GM21528 (cell line): ENCODE measurements around the gene CKLF.
"Not testable (repeated sequence)": the region's sequence is repeated elsewhere in the genome, so short reads cannot be mapped to it uniquely, and the experiment has no call there.

ENCODE experiments used
- ATAC-seq: cut with Tn5 transposase; IDR thresholded peaks from one replicate; pipeline ENCODE4 v1.9.1; 2021; ENCODE audit warnings: mild to moderate bottlenecking, moderate library complexity; ENCODE audit not compliant: unreplicated experiment, low FRiP score

The CKLF gene, protein sequence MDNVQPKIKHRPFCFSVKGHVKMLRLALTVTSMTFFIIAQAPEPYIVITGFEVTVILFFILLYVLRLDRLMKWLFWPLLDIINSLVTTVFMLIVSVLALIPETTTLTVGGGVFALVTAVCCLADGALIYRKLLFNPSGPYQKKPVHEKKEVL

GRCh38 chr16:66552286-66553177, at the start of gene CKLF:
Gene CKLF, plus strand, starts transcription at chr16:66552576. Its CDS starts 140 bp downstream, at chr16:66552716.
- peak; percentile 74 for ATAC-seq

- no peak for ATAC-seq
Observed at GRCh38 chr16:66503030-66503429, 49.3 kb upstream of the CKLF start.

- no peak for ATAC-seq
Observed at GRCh38 chr16:66503612-66504011, 48.8 kb upstream of the CKLF start.

DNA sequence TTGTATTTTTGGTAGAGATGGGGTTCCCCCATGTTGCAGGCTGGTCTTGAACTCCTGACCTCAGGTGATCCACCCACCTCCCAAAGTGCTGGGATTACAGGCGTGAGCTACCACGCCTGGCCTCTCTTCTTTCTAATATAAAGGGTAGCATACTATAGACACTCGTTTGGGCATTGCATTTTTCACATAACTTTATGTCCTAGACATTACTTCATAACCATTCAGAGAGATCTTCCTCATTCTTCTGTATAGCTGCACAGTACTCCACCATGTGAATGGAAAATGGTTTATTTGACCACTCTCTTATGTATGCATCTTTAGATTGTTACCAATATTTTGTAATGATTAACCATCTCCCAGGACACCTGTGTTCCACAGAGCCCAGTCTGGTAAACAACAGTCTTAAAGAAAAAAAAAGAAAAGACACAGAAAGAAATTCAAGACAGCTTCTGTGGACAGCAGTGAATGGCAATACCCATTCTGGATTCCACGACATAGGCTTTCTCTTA, 44.6 kb upstream of the CKLF start:
- no peak for ATAC-seq

DNA sequence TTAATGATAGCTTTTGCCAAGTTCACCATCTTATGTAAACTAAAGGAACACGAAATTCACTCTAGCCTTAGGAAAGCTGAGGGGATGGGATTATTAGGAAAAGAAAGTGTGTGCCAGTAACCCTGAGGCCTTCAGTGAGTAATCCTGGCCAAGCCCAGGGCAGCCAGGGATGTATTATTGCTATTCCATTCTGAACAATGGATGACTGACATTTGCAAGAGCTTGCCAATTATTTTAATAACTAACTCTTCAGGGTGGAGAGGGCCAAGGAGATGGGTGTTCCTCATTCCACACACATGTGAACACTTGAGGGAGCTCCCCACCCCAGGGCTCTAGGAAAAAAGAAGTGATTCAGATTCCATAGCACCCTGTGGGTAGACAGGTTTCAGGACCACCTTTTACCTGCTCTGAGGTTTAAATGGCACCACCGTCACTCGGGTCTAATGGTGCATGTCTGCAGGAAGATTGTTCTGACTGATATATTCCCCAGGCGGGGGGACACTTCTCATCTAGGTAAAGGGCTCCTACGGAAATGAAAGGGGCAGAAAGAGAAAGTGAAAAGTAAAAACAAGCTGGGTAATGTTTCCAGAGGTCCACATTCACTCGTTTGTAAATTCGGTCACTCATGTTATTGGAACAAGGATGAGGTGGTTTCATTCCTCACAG, 44.0 kb upstream of the CKLF start:
- no peak for ATAC-seq

- ATAC-seq = no peak
Observed at GRCh38 chr16:66508914-66509496, 43.4 kb upstream of the CKLF start.

- ATAC-seq = no peak
Observed at GRCh38 chr16:66509576-66509975, 42.8 kb upstream of the CKLF start.

DNA sequence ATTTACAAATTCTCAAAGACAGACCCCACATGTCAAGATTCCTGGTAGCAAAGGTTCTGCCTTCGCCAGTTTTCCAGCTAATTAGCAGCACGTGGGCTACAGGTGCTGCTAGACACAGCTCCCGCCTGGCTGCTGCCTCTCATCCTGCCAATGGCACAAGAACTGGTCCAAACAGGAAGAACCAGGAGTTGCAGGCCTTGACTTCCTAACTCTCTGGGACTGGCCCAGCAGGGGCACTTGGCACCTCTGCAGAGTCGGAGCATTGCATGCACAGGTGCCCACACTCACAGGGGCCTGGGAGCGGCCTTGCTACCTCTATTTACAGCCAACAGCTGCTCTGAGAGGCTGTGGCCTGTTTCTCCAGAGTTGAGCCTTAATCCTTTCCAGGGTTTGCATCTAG, 42.1 kb upstream of the CKLF start:
- ATAC-seq = no peak

DNA sequence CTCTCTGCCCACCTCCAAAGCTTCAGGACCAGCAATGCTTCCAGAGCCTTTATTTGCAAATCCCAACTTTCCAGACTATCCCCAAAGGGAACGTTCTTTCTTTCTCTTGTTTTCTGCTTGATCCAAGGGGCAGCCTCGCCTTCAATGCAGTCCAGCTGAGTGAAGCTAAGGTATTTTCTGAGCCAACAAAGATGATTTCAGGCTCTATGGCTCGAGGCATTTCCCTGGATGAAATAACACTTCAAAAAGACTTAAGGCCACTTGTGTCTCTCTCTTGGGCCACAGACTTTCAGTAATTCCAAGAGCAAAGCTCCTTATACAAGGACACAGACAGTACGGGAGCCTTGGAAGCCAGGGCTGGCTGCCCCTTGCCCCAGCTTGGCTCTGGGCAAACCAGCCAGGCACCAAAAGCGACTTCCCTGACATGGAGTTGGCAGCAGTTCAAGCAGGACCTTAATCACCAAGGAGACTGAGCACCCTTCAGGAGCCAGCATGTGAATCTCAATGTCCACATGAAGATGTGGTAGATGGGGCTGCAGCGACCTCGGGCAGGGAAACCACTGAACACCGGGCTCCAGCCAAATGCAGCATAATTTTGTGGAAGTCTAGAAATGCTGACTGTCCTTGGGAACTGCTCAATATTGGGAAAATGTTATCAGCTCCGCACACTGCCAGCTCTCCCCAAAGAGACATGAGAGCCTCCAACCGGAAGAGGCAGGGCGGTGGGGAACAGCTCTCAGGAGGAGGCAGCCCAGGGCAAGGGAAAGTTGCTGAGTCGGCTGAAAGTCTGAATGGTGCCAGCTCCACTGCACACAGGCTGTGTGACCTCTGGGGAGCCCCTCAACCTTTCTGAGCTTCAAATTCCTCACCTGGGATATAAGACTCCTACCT, 41.4 kb upstream of the CKLF start:
- no peak for ATAC-seq

- ATAC-seq = no peak
Observed at GRCh38 chr16:66511602-66512271, 40.6 kb upstream of the CKLF start.

- ATAC-seq = no peak
Observed at GRCh38 chr16:66512272-66513110, 39.9 kb upstream of the CKLF start.

GRCh38 chr16:66513111-66513723, 39.2 kb upstream of the CKLF start:
- ATAC-seq = no peak

DNA sequence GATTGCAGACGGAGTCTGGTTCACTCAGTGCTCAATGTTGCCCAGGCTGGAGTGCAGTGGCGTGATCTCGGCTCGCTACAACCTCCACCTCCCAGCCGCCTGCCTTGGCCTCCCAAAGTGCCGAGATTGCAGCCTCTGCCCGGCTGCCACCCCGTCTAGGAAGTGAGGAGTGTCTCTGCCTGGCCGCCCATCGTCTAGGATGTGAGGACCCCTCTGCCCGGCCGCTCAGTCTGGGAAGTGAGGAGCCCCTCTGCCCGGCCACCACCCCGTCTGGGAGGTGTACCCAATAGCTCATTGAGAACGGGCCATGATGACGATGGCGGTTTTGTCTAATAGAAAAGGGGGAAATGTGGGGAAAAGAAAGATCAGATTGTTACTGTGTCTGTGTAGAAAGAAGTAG, 38.0 kb upstream of the CKLF start:
- not testable (repeated sequence) for ATAC-seq

GRCh38 chr16:66514980-66515595, 37.3 kb upstream of the CKLF start:
- not testable (repeated sequence) for ATAC-seq

GRCh38 chr16:66515596-66516508, 36.5 kb upstream of the CKLF start:
- ATAC-seq = no peak

GRCh38 chr16:66516509-66516807, 35.9 kb upstream of the CKLF start:
- peak; percentile 25 for ATAC-seq
